Stimulated activated naive CD8-positive, alpha-beta T cell treated with anti-CD3 and anti-CD28 coated beads, Interleukin-15, Interleukin-2, amounts not matched to agents 100 ng/mL and 50 ng/mL, for 24 hours (primary cell): ENCODE results near the gene HYAL3.

Experiments used
- H3K27ac Mint-ChIP-seq: one replicate; pipeline ENCODE4 v1.8.0; 2021; ENCODE audit warnings: mild to moderate bottlenecking, mixed read lengths
- H3K27me3 Mint-ChIP-seq: one replicate; pipeline ENCODE4 v1.8.0; 2021; ENCODE audit warnings: mixed read lengths
- H3K36me3 Mint-ChIP-seq: one replicate; pipeline ENCODE4 v1.8.0; 2021; ENCODE audit warnings: low read depth, mixed read lengths
- H3K4me1 Mint-ChIP-seq: one replicate; pipeline ENCODE4 v1.8.0; 2021; ENCODE audit warnings: low read depth, mixed read lengths
- H3K4me3 Mint-ChIP-seq: one replicate; pipeline ENCODE4 v1.8.0; 2021; ENCODE audit warnings: mild to moderate bottlenecking, mixed read lengths
- H3K9me3 Mint-ChIP-seq: one replicate; pipeline ENCODE4 v1.8.0; 2021; ENCODE audit warnings: mixed read lengths

The HYAL3 gene

GRCh38 chr3:50303013-50303815 lies 4.0 kb upstream of the HYAL3 start, which contains the start of gene HYAL1:
Gene HYAL1 (minus strand): TSS chr3:50303574. CDS start chr3:50302956, 618 bp downstream.
- H3K27ac Mint-ChIP-seq: no peak within 1 kb of the TSS
- H3K36me3 Mint-ChIP-seq: no peaks in the 10 kb centered on the region
- H3K4me1 Mint-ChIP-seq: peaks cover 25% of the 10 kb centered on the region
- no peaks in the 10 kb centered on the region for H3K9me3 Mint-ChIP-seq
- no peaks in the 10 kb centered on the region for H3K27me3 Mint-ChIP-seq
- H3K4me3 Mint-ChIP-seq: no peak within 1 kb of the TSS

GRCh38 chr3:50302095-50303012 lies 3.1 kb upstream of the HYAL3 start:
- H3K27ac Mint-ChIP-seq: no peak overlapping the region
- no peaks in the 10 kb centered on the region for H3K36me3 Mint-ChIP-seq
- H3K4me1 Mint-ChIP-seq: peaks cover 29% of the 10 kb centered on the region

DNA sequence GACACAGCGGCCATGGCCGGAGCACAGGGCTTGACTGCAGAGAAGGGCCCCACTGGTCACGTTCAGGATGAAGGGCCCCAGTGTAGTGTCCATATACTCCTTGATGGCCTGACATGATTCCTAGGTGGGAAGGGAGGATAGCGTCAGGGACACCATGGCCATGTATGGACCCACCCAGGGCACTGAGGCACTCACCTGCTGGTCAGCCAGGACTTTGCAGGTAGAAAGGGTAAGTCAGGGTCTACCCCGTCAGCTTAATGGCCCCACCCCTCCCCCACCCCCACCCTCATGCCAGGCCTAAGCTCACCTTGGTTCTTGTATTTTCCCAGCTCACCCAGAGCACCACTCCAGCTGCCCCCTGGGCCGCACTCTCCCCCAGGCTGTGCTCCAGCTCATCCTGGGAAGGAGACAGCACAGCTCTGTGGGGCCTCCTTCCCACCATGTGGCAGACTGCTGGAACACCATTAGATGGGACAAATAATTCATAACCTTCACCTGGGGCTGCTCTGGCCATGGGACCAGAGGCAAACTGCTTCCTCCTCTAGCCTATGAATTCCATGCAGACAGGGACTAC lies 1.6 kb upstream of the HYAL3 start:
- Mint-ChIP-seq H3K4me3 (peak overlapping the region; percentile 99), H3K9me3 (no peaks in the 10 kb centered on the region), H3K4me1 (peaks cover 29% of the 10 kb centered on the region), H3K27me3 (no peaks in the 10 kb centered on the region), H3K27ac (peak overlapping the region; percentile 91), H3K36me3 (no peaks in the 10 kb centered on the region)

More at GRCh38 chr3:50302095-50303012, 3.1 kb upstream of the HYAL3 start:
- no peaks in the 10 kb centered on the region for H3K27me3 Mint-ChIP-seq
- no peak overlapping the region for H3K4me3 Mint-ChIP-seq
- no peaks in the 10 kb centered on the region for H3K9me3 Mint-ChIP-seq

GRCh38 chr3:50299929-50300680 lies 900 bp upstream of the HYAL3 start:
- Mint-ChIP-seq H3K36me3 (no peaks in the 10 kb centered on the region), H3K4me1 (peaks cover 29% of the 10 kb centered on the region), H3K9me3 (no peaks in the 10 kb centered on the region), H3K4me3 (peak overlapping the region; percentile 99), H3K27ac (peak overlapping the region; percentile 91), H3K27me3 (no peaks in the 10 kb centered on the region)

DNA sequence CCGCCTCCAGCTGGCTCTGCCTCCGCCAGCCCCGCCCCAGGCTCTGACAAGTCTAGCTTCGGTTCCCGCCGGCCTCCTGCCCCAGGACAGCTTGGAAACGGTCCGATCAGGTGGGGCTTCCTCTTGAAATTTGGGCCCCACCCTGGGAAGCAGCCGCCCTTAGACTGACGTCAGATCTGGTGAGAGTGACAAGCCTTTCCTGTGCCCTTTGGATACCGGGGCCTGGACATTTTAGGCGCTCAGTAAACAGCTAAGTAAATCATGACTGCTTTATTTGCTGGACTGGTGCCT lies 378 bp upstream of the HYAL3 start:
- peak overlapping the region; percentile 99 for H3K4me3 Mint-ChIP-seq
- peak overlapping the region; percentile 91 for H3K27ac Mint-ChIP-seq
- H3K36me3 Mint-ChIP-seq: no peaks in the 10 kb centered on the region
- no peaks in the 10 kb centered on the region for H3K27me3 Mint-ChIP-seq
- H3K9me3 Mint-ChIP-seq: no peaks in the 10 kb centered on the region
- H3K4me1 Mint-ChIP-seq: peaks cover 24% of the 10 kb centered on the region

DNA sequence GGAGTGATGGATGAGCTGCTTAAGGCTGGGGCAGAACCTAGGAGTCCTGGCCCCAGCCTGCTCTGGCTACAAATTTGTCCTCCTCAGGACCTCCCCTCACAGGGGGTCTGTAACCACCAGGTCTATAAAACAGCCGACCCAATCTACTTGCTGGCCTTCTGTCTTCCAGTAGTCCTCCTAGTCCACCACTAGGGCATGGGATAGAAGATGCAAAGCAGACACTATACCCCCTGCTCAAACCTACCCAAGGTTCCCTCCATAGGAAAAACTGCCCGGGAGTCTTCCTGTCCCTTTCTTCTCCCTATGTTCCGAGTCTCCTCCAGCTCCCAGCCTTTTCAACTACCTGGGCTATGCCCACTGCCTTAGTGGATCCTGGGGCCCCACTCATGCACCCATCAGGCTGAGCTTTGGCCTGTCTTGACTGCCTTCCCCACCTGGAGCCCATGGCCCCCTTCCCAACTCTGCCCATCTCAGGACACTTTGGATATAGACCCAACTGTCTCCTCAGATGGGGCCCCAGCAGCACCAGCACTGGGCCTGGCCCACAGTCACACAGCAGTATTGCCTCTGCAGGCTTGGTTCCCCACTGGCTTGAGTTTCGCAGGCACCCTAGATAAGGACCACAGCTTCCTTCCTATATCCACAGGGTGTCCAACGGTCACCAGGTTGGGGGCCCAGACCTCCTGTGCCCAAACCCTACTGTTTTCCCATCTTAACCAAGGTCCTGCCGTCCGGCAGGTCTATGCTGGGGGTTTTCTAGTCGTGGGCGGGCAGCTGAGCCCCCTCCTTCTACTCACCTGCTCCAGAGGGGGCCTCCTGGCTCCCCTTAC lies 1.1 kb downstream of the HYAL3 start:
- no peaks in the 10 kb centered on the region for H3K9me3 Mint-ChIP-seq
- peaks cover 22% of the 10 kb centered on the region for H3K4me1 Mint-ChIP-seq
- no peaks in the 10 kb centered on the region for H3K36me3 Mint-ChIP-seq

GRCh38 chr3:50297384-50297775 lies 1.8 kb downstream of the HYAL3 start:
- Mint-ChIP-seq H3K36me3 (no peaks in the 10 kb centered on the region), H3K4me3 (no peak overlapping the region), H3K27me3 (no peaks in the 10 kb centered on the region), H3K27ac (no peak overlapping the region), H3K4me1 (peaks cover 29% of the 10 kb centered on the region), H3K9me3 (no peaks in the 10 kb centered on the region)

More for the DNA sequence above, 1.1 kb downstream of the HYAL3 start:
- peak overlapping the region; percentile 99 for H3K4me3 Mint-ChIP-seq
- no peaks in the 10 kb centered on the region for H3K27me3 Mint-ChIP-seq
- peak overlapping the region; percentile 99 for H3K27ac Mint-ChIP-seq

DNA sequence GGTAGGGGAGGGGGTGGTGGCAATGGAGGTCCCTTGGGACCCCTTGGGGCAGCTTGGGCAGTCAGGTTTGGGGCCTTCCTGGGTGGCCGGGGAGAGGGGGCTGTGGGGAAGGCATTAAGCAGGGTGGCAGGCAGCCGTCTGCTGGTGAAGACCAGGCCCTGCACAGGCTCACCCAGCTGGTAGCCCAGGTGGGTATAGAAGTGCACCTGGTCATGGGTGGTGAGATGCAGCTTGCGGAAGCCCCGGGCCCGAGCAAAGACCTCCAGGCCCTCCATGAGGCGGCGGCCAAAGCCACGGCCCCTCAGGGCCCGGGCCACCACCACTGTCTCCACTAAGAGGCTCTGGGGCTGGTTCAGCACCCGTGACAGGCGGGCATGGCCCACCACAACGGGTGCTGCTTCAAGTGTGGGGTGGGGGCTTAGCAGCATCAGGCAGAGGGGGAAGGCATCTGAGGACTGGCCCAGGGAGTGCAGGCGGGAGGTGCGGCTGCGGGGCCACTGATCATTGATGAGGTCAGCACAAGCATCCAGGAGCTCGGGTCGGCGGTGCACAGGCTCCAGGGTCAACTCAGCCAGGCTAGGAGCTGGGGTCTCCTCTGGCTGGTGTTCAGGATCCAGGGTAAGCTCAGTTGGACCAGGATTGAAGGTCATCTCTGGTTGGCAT lies 2.4 kb downstream of the HYAL3 start:
- no peak overlapping the region for H3K27ac Mint-ChIP-seq

DNA sequence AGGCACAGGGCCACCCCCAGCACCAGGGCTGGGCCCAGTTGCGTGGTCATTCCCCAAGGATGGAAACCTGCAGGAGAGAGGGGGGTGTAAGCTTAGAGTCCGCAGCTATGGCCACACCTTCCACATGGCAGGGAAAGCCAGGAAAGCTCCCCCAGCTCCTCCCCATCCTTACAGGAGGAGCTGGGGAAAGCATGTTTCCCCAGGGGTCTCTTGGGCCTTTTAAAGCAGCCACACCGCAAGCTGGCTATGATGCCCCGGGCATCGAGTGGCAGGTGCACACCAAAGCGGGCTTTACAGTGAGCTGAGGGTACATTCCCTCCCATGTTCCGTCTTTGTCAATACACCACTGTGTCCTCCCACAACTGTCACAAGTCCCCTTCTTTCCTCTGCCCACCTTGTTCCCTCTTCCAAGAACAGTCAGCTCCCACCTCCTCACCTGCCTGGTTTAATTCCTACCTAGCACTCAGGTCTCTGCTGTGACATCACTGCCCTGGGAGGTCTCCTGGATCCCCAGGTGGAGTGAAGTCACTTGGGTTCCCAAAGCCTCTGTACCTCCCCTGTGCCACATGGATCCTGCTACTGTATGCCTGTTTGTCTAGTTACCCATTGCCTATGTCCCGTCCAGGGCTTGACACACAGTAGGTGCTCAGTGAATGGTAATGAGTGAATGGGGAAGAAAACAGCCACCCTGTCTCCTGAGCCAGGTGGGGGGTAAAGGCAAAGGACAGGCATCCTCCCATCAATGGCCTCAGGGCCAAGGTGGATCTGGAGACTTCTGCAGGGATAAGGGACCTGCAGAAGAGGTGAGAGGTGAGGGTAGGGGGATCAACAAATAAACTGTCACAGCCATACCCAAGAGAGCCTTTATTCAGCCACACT lies 3.4 kb downstream of the HYAL3 start:
- no peak overlapping the region for H3K4me3 Mint-ChIP-seq
- H3K36me3 Mint-ChIP-seq: peaks cover 5% of the 10 kb centered on the region
- no peaks in the 10 kb centered on the region for H3K9me3 Mint-ChIP-seq
- H3K4me1 Mint-ChIP-seq: peaks cover 34% of the 10 kb centered on the region
- H3K27me3 Mint-ChIP-seq: no peaks in the 10 kb centered on the region
- no peak overlapping the region for H3K27ac Mint-ChIP-seq

More for the DNA sequence above, 2.4 kb downstream of the HYAL3 start:
- no peak overlapping the region for H3K4me3 Mint-ChIP-seq
- H3K9me3 Mint-ChIP-seq: no peaks in the 10 kb centered on the region
- no peaks in the 10 kb centered on the region for H3K36me3 Mint-ChIP-seq
- peaks cover 30% of the 10 kb centered on the region for H3K4me1 Mint-ChIP-seq
- H3K27me3 Mint-ChIP-seq: no peaks in the 10 kb centered on the region

- H3K4me1 Mint-ChIP-seq: peaks cover 28% of the 10 kb centered on the region
- no peaks in the 10 kb centered on the region for H3K9me3 Mint-ChIP-seq
- H3K27ac Mint-ChIP-seq: no peak overlapping the region
- H3K27me3 Mint-ChIP-seq: no peaks in the 10 kb centered on the region
- no peak overlapping the region for H3K4me3 Mint-ChIP-seq
- H3K36me3 Mint-ChIP-seq: peaks cover 9% of the 10 kb centered on the region
Observed at GRCh38 chr3:50294492-50295403, 4.5 kb downstream of the HYAL3 start.

DNA sequence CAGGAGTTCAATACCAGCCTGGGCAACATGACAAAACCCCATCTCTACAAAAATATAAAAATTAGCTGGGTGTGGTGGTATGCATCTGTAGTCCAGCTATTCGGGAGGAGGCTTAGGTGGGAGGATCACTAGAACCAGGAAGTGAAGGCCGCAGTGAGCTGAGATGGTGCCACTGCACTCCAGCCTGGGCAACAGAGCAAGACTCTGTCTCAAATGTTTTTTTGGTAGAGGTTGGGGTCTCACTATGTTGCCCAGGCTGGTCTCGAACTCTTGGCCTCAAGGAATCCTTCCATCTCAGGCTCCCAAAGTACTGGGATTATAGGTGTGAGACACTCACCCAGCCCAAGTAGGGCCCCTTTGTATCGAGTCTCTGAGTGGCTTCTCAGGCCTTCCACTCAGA lies 5.1 kb downstream of the HYAL3 start:
- Mint-ChIP-seq H3K4me1 (peaks cover 25% of the 10 kb centered on the region), H3K9me3 (no peaks in the 10 kb centered on the region), H3K27me3 (no peaks in the 10 kb centered on the region), H3K36me3 (peaks cover 16% of the 10 kb centered on the region), H3K4me3 (no peak overlapping the region), H3K27ac (no peak overlapping the region)
